Type B pancreatic cell (in vitro differentiated cells): Measurements from ENCODE around the gene CTSF. TPM values are rescaled to one million over a fixed set of nuclear protein-coding genes. Genes with fewer than 3 reads are reported as not detected.

ENCODE experiments used
- DNase-seq: peaks from one replicate; pipeline ENCODE4 v3.0.0; 2021; ENCODE audit warnings: mixed read lengths; ENCODE audit not compliant: unreplicated experiment; ENCODE audit errors: extremely low spot score
- H3K27ac Mint-ChIP-seq: 2 replicates; pipeline ENCODE4 v1.8.0; 2021; ENCODE audit warnings: mild to moderate bottlenecking, mixed read lengths
- H3K27me3 Mint-ChIP-seq: 2 replicates; pipeline ENCODE4 v1.8.0; 2021; ENCODE audit warnings: mixed read lengths
- H3K36me3 Mint-ChIP-seq: 2 replicates; pipeline ENCODE4 v1.8.0; 2021; ENCODE audit warnings: mixed read lengths
- H3K4me1 Mint-ChIP-seq: one replicate; pipeline ENCODE4 v1.8.0; 2021; ENCODE audit warnings: mixed read lengths; ENCODE audit not compliant: unreplicated experiment
- H3K4me3 Mint-ChIP-seq: 2 replicates; pipeline ENCODE4 v1.8.0; 2021; ENCODE audit warnings: mild to moderate bottlenecking, mixed read lengths
- H3K9me3 Mint-ChIP-seq: 2 replicates; pipeline ENCODE4 v1.8.0; 2021; ENCODE audit warnings: mixed read lengths
- CTCF ChIP-seq: fragments of 200-600 bp; sonication (generic); conservative IDR thresholded peaks from 2 replicates; pipeline ENCODE4 v1.5.0; 2021; ENCODE audit warnings: antibody characterized with exemption, mild to moderate bottlenecking
- total RNA-seq: library from RNA; stranded (reverse); gene quantifications from 2 replicates; pipeline ENCODE4 v1.2.1, GENCODE V29; 2021; ENCODE audit warnings: low replicate concordance

CTSF gene
- total RNA-seq, 1 donor from 2014 or later, result not detected

DNA sequence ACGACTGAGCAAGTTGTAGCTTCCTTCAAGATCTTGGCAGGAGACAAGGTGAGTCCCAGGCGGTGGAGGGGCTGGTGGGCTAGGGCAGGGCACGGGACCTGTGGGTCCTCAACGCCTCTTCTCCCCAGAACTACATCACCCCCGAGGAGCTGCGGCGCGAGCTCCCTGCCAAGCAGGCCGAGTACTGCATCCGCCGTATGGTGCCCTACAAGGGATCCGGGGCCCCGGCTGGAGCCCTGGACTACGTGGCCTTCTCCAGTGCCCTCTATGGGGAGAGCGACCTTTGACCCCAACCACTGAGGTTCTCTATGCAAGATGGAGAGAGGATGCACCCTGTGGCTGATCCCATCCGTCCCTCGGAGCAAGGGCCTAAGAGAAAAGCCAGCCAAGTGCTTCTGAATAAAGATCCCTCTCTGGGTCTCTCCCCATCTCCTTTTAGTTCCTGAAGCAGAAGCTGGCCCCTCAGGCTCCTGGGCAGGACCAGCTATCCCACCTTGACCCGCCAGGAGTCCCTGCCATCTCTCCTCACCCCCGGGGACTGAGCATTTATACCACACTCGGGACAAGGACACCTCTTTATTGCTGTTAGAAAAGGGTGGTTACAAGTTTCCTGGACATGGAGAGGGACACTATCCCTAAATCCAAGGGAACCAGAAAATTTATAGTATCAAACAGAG, 5.4 kb downstream of the CTSF start:
- H3K27ac Mint-ChIP-seq, result no peak overlapping the region
- no peaks in the 10 kb centered on the region for H3K4me1 Mint-ChIP-seq
- TF ChIP-seq CTCF, result no peak
- no peak overlapping the region for H3K4me3 Mint-ChIP-seq
- no peaks in the 10 kb centered on the region for H3K36me3 Mint-ChIP-seq
- DNase-seq, result no peak
- no peaks in the 10 kb centered on the region for H3K27me3 Mint-ChIP-seq
- no peaks in the 10 kb centered on the region for H3K9me3 Mint-ChIP-seq

- Mint-ChIP-seq H3K27me3 (no peaks in the 10 kb centered on the region), H3K27ac (no peak overlapping the region), H3K9me3 (no peaks in the 10 kb centered on the region), H3K4me3 (no peak overlapping the region), H3K4me1 (no peaks in the 10 kb centered on the region), H3K36me3 (no peaks in the 10 kb centered on the region)
- DNase-seq, result no peak
- TF ChIP-seq CTCF, result no peak
Measured at GRCh38 chr11:66562275-66562674, 6.1 kb downstream of the CTSF start.

- Mint-ChIP-seq H3K27me3 (no peaks in the 10 kb centered on the region), H3K27ac (no peak overlapping the region), H3K9me3 (no peaks in the 10 kb centered on the region), H3K4me3 (no peak overlapping the region), H3K4me1 (no peaks in the 10 kb centered on the region), H3K36me3 (no peaks in the 10 kb centered on the region)
- no peak for DNase-seq
- TF ChIP-seq CTCF, result no peak
Measured at GRCh38 chr11:66561975-66562248, 6.5 kb downstream of the CTSF start.

DNA sequence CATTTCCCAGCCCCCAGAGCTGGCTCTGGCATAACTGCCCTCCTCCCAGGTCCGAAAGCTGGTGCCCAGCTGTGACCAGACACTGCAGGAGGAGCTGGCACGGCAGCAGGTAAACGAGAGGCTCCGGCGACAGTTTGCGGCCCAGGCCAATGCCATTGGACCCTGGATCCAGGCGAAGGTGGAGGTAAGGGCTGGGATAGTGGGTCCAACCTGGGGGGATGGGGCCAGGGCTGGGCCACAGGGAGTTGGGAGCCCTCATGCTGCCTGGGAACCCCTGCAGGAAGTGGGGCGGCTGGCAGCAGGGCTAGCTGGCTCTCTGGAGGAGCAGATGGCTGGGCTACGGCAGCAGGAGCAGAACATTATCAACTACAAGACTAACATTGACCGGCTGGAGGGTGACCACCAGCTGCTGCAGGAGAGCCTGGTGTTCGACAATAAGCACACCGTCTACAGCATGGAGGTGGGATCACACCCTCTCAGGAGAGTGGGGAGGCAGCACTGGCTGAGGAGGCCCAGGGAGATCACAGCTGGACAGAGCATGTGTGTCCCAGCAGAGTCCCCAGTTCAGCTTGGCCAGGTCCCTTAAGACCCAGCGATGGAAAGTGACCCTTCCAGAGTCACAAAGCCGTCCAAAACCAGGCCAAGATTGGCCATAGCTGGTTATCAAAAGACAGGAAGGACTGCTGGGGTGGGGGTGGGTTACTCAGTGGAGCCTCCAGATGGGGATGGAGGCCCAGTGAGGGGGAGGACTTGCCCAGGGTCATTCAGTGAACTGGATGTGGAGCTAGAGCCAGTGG, 7.0 kb downstream of the CTSF start:
- Mint-ChIP-seq H3K4me3 (no peak overlapping the region), H3K4me1 (no peaks in the 10 kb centered on the region), H3K27me3 (no peaks in the 10 kb centered on the region), H3K36me3 (no peaks in the 10 kb centered on the region), H3K27ac (no peak overlapping the region), H3K9me3 (no peaks in the 10 kb centered on the region)
- TF ChIP-seq CTCF, result no peak
- DNase-seq, result no peak

GRCh38 chr11:66559866-66560676, 8.3 kb downstream of the CTSF start:
- no peaks in the 10 kb centered on the region for H3K36me3 Mint-ChIP-seq
- H3K4me1 Mint-ChIP-seq, result no peaks in the 10 kb centered on the region
- no peak for TF ChIP-seq CTCF
- no peak overlapping the region for H3K4me3 Mint-ChIP-seq
- no peak for DNase-seq
- no peaks in the 10 kb centered on the region for H3K27me3 Mint-ChIP-seq
- H3K9me3 Mint-ChIP-seq, result no peaks in the 10 kb centered on the region
- no peak overlapping the region for H3K27ac Mint-ChIP-seq
